ENCODE data around the gene RBP2.

GRCh38 chr3:139519998-139520737 is 43.9 kb upstream of the RBP2 start:
- no peak for TF ChIP-seq POLR2A (IDR thresholded peaks at IDR 0.05)
- TF ChIP-seq, protein P1, sequence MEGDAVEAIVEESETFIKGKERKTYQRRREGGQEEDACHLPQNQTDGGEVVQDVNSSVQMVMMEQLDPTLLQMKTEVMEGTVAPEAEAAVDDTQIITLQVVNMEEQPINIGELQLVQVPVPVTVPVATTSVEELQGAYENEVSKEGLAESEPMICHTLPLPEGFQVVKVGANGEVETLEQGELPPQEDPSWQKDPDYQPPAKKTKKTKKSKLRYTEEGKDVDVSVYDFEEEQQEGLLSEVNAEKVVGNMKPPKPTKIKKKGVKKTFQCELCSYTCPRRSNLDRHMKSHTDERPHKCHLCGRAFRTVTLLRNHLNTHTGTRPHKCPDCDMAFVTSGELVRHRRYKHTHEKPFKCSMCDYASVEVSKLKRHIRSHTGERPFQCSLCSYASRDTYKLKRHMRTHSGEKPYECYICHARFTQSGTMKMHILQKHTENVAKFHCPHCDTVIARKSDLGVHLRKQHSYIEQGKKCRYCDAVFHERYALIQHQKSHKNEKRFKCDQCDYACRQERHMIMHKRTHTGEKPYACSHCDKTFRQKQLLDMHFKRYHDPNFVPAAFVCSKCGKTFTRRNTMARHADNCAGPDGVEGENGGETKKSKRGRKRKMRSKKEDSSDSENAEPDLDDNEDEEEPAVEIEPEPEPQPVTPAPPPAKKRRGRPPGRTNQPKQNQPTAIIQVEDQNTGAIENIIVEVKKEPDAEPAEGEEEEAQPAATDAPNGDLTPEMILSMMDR (IDR thresholded peaks at IDR 0.05), result no peak

All from lower leg skin (tissue), 3 donors.